GM21528 (cell line): ENCODE results near the gene OVAAL.

Experiments used
- ATAC-seq: cut with Tn5 transposase; IDR thresholded peaks from one replicate; pipeline ENCODE4 v1.9.1; 2021; ENCODE audit warnings: mild to moderate bottlenecking, moderate library complexity; ENCODE audit not compliant: unreplicated experiment, low FRiP score

OVAAL gene

GRCh38 chr1:180558664-180559063, at the start of gene OVAAL:
Gene OVAAL, plus strand, starts transcription at chr1:180558964.
- no peak for ATAC-seq

GRCh38 chr1:180510882-180511281, 47.9 kb upstream of the OVAAL start:
- ATAC-seq: no peak

- ATAC-seq: no peak
These were observed 45.2 kb upstream of the OVAAL start for GRCh38 chr1:180513531-180513930.

- no peak for ATAC-seq
These were observed 43.4 kb upstream of the OVAAL start for GRCh38 chr1:180515364-180515763.

GRCh38 chr1:180515857-180516388, 42.8 kb upstream of the OVAAL start:
- ATAC-seq: peak; percentile 90

- ATAC-seq: no peak
These were observed 38.9 kb upstream of the OVAAL start for GRCh38 chr1:180519846-180520245.

GRCh38 chr1:180521474-180522212, 37.1 kb upstream of the OVAAL start:
- no peak for ATAC-seq

GRCh38 chr1:180522213-180522515, 36.6 kb upstream of the OVAAL start:
- ATAC-seq: no peak

- no peak for ATAC-seq
These were observed 34.4 kb upstream of the OVAAL start for GRCh38 chr1:180524160-180524914.

- ATAC-seq: no peak
These were observed 33.6 kb upstream of the OVAAL start for GRCh38 chr1:180524915-180525714.

GRCh38 chr1:180525715-180526039, 33.1 kb upstream of the OVAAL start:
- no peak for ATAC-seq

GRCh38 chr1:180527101-180527669, 31.6 kb upstream of the OVAAL start:
- ATAC-seq: no peak

GRCh38 chr1:180528868-180529470, 29.8 kb upstream of the OVAAL start:
- ATAC-seq: no peak

GRCh38 chr1:180530501-180530900, 28.3 kb upstream of the OVAAL start:
- no peak for ATAC-seq

GRCh38 chr1:180532854-180533253, 25.9 kb upstream of the OVAAL start:
- no peak for ATAC-seq

GRCh38 chr1:180533266-180533987, 25.3 kb upstream of the OVAAL start:
- peak; percentile 60 for ATAC-seq

- ATAC-seq: no peak
These were observed 24.6 kb upstream of the OVAAL start for GRCh38 chr1:180534214-180534613.

- ATAC-seq: no peak
These were observed 23.3 kb upstream of the OVAAL start for GRCh38 chr1:180535418-180535999.

- ATAC-seq: no peak
These were observed 21.9 kb upstream of the OVAAL start for GRCh38 chr1:180536821-180537372.
